IPS DF 4.7 (cell line): ENCODE measurements around the gene MEIS3.

Experiments used
- DNase-seq: peaks from one replicate; pipeline ENCODE4 v3.0.0-alpha.2; 2013; ENCODE audit warnings: low spot score; ENCODE audit errors: extremely low read depth

The MEIS3 gene

GRCh38 chr19:47363758-47364531 lies 55.4 kb downstream of the MEIS3 start:
- DNase-seq = no peak

DNA sequence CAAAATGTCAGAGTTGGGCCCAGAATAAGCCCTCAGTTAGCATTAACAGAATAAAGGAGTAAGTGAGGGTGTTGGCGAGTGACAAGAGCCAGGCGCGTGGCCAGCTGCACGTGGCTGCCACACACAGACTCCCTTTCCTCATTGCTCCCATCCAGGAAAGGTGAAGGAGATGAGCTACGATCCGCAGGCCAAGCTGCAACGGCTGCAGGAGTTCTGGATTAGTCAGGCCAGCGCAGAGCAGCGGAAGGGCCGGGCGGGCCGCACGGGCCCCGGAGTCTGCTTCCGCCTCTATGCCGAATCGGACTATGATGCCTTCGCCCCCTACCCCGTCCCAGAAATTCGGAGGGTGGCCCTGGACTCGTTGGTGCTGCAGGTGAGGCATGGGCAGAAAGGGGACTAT lies 57.0 kb downstream of the MEIS3 start:
- DNase-seq = no peak

DNA sequence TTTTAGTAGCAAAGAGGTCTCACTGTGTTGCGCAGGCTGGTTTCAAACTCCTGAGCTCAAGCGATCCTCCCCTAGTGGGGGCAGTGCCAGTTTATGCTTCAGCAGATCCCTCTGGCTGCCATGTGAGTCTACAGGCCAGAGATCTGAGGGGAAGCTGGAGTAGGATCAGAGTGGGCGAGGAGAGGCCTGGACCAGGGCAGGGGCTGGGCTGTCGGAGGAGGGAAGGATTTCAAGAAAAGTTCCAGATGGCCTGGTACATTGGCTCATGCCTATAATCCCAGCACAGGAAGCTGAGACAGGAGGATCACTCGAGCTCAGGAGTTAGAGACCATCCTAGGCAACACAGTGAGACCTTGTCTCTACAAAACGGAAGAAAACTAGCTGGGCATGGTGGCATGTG lies 60.4 kb downstream of the MEIS3 start:
- no peak for DNase-seq

- no peak for DNase-seq
Measured at GRCh38 chr19:47357788-47358680, 61.3 kb downstream of the MEIS3 start.

GRCh38 chr19:47356900-47357299 lies 62.4 kb downstream of the MEIS3 start:
- DNase-seq = no peak

- DNase-seq = no peak
Measured at GRCh38 chr19:47353307-47353712, 66.0 kb downstream of the MEIS3 start.
